Parietal lobe (tissue), 2 donors: ENCODE results near the gene FAM89B. TPM values are rescaled to one million over a fixed set of nuclear protein-coding genes. Genes with fewer than 3 reads are reported as not detected.

Experiments
- small RNA-seq: library from RNA; depleted of rRNA; stranded (forward); fragments of <200 nt; gene quantifications from one replicate; pipeline ENCODE3, GENCODE V24; 2014; ENCODE audit warnings: low replicate concordance
- total RNA-seq: library from RNA; depleted of rRNA; stranded (reverse); fragments of >200 nt; gene quantifications from one replicate; pipeline ENCODE4 v1.2.3, GENCODE V29; 2014

The FAM89B gene
- 39.4 TPM for total RNA-seq

DNA sequence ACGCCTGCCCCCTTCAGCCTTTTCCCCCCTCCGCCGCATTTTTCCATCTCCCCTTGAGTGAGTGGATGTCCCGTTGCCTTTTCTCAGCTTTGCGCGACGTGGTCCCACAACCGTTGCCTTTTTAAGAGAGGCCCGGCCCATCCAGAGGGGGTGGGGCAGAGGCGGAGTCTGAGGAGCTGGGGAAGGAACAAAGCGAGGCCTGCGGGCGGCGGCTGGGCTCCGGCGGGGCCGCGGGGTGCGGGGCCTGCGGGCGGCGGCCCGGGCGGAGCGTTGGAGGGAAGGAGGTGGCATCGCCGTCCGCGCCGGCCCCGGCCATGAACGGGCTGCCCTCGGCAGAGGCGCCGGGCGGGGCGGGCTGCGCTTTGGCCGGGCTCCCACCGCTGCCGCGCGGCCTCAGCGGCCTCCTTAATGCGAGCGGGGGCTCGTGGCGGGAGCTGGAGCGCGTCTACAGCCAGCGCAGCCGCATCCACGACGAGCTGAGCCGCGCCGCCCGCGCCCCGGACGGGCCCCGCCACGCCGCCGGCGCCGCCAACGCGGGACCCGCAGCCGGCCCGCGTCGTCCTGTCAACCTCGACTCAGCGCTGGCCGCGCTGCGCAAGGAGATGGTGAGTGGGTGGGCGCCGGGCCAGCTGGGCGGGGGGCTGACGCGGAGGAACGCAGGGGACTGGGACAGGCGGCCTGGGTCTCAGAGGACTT lies at the start of gene FAM89B:
Gene FAM89B, plus strand, starts transcription at position 183 of the 696 bp plus-strand sequence. Its CDS starts 132 bp downstream, at position 315.

DNA sequence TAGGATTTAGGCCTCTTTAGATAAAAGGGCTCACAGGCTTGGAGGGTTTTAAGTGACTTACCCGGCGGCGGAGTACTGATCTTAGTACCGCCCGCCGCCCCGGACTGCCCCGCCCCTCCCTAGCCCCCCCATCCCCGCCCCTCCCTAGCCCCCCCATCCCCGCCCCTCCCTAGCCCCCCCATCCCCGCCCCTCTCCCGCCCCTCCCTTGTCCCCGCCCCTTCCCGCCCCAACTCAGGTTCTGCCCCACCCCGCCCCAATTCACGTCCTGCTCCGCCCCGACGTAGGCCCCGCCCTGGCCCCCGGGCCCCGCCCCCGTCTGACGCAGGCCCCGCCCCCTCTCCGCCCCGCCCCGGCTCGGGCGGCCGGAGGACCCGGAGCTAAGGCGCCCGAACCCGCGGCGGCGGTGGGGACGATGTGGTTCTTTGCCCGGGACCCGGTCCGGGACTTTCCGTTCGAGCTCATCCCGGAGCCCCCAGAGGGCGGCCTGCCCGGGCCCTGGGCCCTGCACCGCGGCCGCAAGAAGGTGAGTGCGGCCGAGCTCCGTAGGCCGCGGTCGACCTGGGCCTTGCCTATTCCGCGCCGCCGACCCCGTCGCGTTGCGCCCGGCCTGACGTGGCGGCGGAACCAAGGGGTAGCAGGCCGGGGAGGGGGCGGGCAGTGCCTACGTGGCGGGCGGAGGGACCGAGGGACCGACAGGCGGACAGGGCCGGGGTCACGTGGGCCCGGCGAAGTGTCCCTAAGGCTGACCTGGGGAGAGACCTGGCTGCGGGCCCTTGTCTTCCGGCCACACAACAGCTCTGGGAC lies 47.4 kb upstream of the FAM89B start, which contains the start of gene SCYL1:
Gene SCYL1, plus strand, starts transcription at position 343 of the 805 bp plus-strand sequence. Its CDS starts 71 bp downstream, at position 414.

DNA sequence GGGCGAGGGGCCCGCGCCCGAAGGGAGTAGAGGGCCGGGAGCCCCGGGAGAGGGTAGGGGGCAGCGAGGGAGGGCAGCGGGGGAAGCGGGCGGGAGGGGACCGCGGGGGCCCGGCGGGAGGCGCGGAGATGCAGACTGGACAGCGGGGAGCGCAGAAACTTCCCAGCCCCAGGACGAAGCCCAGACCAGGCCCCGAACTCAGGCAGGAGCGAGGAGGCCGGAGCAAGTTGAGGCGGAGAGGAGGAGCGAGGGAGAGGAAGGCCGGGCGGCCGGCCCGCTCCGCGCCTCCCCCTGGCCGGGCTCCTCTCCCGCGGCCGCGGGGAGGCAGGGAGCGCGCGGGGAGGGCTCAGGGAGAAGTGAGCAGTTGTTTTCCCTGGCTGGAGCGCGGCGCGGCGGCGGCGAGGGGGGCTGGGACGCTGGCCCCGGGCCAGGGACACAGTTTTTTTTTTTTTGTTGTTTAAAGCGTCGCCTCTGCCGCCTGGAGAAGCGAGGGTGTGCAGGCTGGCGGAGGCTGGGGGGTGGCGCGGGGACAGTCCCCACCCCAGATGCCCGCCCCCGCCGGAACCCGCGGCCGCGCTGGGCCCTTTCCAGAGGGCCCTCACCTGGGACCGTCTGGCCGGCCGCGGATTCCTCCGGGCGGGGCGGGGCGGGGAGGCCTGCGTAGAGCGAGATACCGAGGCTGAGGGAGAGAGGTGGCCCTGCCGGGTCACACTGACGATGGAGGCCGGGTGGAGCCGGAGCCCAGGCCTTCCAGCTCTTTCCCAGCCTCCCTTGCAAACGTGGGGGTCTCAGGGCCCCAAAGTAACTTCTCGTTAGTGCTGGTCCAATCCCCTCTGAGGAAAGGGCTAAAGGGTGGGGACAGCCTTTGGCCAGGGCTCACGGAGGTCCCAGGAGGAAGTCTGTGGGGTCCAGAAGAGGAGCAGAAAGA lies 14.1 kb upstream of the FAM89B start, which contains the start of gene LTBP3:
Gene LTBP3, minus strand, starts transcription at position 358 of the 928 bp plus-strand sequence. CDS start 400 bp downstream, outside the sequence.

DNA sequence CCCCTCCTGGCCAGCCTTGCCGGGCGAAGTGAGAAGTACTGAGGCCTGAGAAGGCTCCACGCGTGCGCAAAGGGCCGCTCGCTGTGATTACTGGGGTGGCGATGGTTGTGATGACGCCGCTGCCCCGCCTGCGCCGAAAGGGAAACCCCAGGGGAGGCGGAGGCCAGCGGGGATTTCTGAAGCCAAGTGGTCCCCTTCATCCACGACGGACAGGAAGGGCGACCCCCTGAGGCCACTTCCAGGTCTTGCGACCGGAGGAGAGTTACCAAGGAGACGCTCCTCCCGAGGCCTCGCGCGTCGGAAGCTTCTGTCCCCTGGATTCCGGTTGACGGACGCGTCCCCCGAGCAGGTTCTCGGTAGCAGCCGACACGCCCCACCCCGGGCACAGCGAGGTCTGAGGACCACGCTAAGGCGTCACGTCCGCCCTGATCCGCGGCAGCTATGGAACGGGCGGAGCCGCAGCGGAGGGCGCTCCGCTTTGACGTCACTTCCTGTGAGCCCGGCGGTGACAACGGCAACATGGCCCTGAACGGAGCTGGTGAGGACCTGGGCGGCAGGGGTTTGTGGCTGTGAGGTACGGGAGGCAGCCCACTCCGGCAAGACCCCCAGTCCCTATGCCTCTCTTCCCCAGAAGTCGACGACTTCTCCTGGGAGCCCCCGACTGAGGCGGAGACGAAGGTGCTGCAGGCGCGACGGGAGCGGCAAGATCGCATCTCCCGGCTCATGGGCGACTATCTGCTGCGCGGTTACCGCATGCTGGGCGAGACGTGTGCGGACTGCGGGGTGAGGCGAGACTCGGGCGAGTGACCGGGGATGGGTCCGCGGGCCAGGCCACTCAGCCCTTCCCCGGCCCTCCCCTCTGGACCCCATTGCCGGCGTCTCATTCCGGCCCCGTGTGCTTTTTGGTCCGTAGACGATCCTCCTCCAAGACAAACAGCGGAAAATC lies 2.1 kb upstream of the FAM89B start, which contains the start of gene ZNRD2:
Gene ZNRD2, plus strand, starts transcription at position 505 of the 946 bp plus-strand sequence. Its CDS starts 15 bp downstream, at position 520.

DNA sequence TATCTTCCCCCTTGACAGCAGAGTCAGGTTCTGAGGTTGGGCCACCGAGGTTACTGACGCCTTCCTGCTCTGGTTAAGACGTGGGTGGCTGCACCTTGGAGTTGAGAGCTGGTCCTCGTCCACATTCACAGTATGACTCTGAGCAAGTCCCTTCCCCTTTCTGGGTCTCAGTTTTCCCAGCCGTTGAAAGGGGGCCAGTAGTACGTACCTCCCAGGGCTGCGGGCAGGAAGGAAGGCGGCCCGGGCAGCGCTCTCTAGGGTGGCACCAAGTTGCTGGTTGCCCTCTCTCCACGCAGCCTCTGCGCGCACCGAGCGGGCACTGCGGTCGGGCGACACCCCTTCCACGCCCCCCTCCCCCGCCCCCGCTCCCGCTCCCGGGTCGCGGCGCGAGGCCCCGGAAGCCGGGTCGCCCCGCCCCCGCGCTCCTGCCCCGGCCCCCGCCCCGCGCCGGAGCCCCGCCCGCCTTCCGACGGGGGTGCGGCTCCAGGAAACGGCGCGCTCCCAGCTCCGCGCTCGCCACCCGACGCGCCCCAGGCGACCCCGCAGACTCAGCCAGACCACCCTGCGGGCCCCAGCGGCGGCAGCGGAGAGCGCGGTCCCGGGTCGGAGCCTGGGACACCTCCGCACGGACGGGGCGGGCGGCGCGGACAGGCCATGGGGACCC lies 3.4 kb downstream of the FAM89B start, which contains the start of gene EHBP1L1:
Gene EHBP1L1, plus strand, starts transcription at position 486 of the 664 bp plus-strand sequence. CDS start 250 bp downstream, outside the sequence.

DNA sequence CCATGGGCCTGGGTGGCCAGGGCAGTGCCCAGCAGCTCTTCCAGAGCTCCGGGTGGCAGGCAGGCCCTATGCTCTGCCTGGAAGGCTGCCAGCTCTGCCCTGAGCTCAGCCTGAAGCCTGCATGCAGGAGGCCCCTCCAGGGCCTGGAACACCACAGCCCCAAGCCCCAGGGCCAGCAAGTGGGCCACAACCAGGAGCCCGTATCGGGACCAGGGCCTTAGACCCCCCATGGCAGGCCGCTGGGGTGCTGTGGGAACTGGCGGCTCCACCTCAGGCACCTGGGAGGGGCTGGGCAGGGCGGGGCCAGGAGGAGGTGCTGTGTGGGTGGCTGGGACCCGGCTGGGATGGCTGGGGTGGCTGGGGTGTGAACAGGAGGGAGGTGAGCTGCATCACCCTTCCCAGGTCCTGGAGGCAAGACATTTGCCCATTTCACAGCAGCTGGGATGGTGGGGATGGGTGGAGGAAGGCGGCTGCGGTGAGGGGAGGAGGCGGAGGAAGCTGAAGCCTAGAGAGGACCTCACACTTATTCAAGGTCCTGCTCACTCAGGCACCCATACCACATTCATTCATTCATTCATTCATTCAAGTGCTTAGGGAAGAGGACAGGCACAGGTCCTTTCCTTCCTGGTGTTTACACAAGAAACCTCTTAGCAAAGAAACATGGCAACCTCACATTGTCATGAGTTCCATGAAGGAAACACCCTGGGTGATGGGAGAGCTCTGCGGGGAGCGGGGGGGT lies 23.4 kb downstream of the FAM89B start, which contains the start of gene KCNK7:
Gene KCNK7, minus strand, starts transcription at position 258 of the 739 bp plus-strand sequence. Its CDS starts 28 bp downstream, at position 230.

DNA sequence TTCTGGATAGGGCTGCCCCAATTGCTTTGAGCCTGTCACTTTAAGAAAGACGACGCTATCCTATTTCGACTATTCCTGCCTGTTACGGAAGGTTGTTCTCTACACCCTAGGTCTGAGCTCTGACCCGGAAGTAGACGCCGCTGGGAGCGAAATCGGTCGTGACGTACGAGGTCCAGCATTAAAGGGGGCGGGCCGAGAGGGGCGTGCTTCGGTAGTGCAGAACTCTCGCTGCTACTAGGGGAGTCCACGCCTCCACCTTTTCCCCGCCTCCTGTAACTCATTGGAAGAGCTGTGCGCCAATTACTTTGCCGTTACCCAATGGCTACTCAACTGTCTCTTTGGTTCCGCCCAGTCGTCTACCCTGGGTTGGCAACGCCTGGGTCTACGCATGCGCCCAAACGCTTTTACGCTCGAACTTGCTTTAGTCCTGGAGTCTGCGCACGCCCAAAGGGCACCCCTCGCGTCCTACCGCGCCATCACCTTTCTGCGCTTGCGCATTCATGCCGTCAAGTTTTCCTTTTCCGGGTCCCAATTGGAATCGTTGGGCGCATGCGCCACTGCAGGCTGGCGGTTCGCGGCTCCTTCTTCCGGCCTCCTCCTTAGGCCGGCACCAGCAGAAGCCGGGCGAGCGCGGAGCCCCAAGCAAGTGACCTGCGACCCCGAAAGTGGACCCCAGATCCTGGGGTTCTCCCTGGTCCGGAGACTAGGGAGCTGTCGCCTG lies 43.1 kb downstream of the FAM89B start, which contains the start of gene PCNX3:
Gene PCNX3, plus strand, starts transcription at position 548 of the 721 bp plus-strand sequence. CDS start 536 bp downstream, outside the sequence.

Small RNAs within 50 kb of the gene (small RNA-seq; reads per million reads assigned to genes)
- not detected for gene AP001362.1

Other genes with a start within 250 kb of the FAM89B start
- 50.7 TPM for gene DPF2, start 238.7 kb upstream of the FAM89B start, total RNA-seq
- 3.8 TPM for gene TIGD3, start 217.8 kb upstream of the FAM89B start, total RNA-seq
- 0.31 TPM for gene SLC25A45, start 189.9 kb upstream of the FAM89B start, total RNA-seq
- gene FRMD8, start 185.9 kb upstream of the FAM89B start, total RNA-seq = 7.8 TPM
- gene NEAT1, start 149.7 kb upstream of the FAM89B start, total RNA-seq = 11.6 TPM
- gene MALAT1, start 73.5 kb upstream of the FAM89B start, total RNA-seq = 25,265 TPM
- 47.6 TPM for gene SCYL1, start 47.5 kb upstream of the FAM89B start, total RNA-seq
- gene LTBP3, start 14.2 kb upstream of the FAM89B start, total RNA-seq = 53.5 TPM
- 25.0 TPM for gene ZNRD2, start 2.1 kb upstream of the FAM89B start, total RNA-seq
- gene EHBP1L1, start 3.5 kb downstream of the FAM89B start, total RNA-seq = 21.0 TPM
- not detected for gene KCNK7, start 23.3 kb downstream of the FAM89B start, total RNA-seq
- gene MAP3K11, start 41.7 kb downstream of the FAM89B start, total RNA-seq = 26.3 TPM
- 14.1 TPM for gene PCNX3, start 43.2 kb downstream of the FAM89B start, total RNA-seq
- gene SIPA1, start 65.6 kb downstream of the FAM89B start, total RNA-seq = 4.4 TPM
- gene RELA, start 90.4 kb downstream of the FAM89B start, total RNA-seq = 30.7 TPM
- gene KAT5, start 139.7 kb downstream of the FAM89B start, total RNA-seq = 46.0 TPM
- gene RNASEH2C, start 148.3 kb downstream of the FAM89B start, total RNA-seq = 17.2 TPM
- gene AP5B1, start 208.4 kb downstream of the FAM89B start, total RNA-seq = 8.8 TPM
- gene OVOL1, start 214.5 kb downstream of the FAM89B start, total RNA-seq = not detected